ENCODE results near the gene PDLIM4.

PDLIM4 gene

GRCh38 chr5:132226516-132227234 is 30.8 kb upstream of the PDLIM4 start:
- FAIRE-seq (no peak), DNase-seq (ENCODE audit: insufficient read length, low spot score) (no peak)

GRCh38 chr5:132227235-132227484 is 30.3 kb upstream of the PDLIM4 start:
- DNase-seq (ENCODE audit: insufficient read length, low spot score) (no peak), FAIRE-seq (no peak)

- peak; percentile 80 for DNase-seq (ENCODE audit: insufficient read length, low spot score)
- no peak for FAIRE-seq
Observed at GRCh38 chr5:132227485-132228240, 29.8 kb upstream of the PDLIM4 start, which contains the start of gene P4HA2. Gene P4HA2, minus strand, starts transcription at chr5:132227853. Its CDS starts 9,227 bp downstream, at chr5:132218626.

- DNase-seq (ENCODE audit: insufficient read length, low spot score) (no peak), FAIRE-seq (no peak)
Observed at GRCh38 chr5:132228241-132229035, 29.1 kb upstream of the PDLIM4 start.

- DNase-seq (ENCODE audit: insufficient read length, low spot score) (no peak), FAIRE-seq (no peak)
Observed at GRCh38 chr5:132229236-132229635, 28.3 kb upstream of the PDLIM4 start.

- DNase-seq (ENCODE audit: insufficient read length, low spot score) (no peak), FAIRE-seq (no peak)
Observed at GRCh38 chr5:132230871-132231270, 26.6 kb upstream of the PDLIM4 start.

GRCh38 chr5:132232465-132232864 is 25.0 kb upstream of the PDLIM4 start:
- DNase-seq (ENCODE audit: insufficient read length, low spot score) (no peak), FAIRE-seq (no peak)

- FAIRE-seq, result no peak
- no peak for DNase-seq (ENCODE audit: insufficient read length, low spot score)
Observed at GRCh38 chr5:132233081-132233480, 24.4 kb upstream of the PDLIM4 start.

GRCh38 chr5:132233811-132234683 is 23.4 kb upstream of the PDLIM4 start:
- DNase-seq (ENCODE audit: insufficient read length, low spot score) (no peak), FAIRE-seq (no peak)

GRCh38 chr5:132234684-132235062 is 22.8 kb upstream of the PDLIM4 start:
- DNase-seq (ENCODE audit: insufficient read length, low spot score) (no peak), FAIRE-seq (no peak)

- DNase-seq (ENCODE audit: insufficient read length, low spot score) (no peak), FAIRE-seq (no peak)
Observed at GRCh38 chr5:132235340-132235739, 22.2 kb upstream of the PDLIM4 start.

- DNase-seq (ENCODE audit: insufficient read length, low spot score) (no peak), FAIRE-seq (no peak)
Observed at GRCh38 chr5:132237141-132237540, 20.4 kb upstream of the PDLIM4 start.

GRCh38 chr5:132237670-132238069 is 19.8 kb upstream of the PDLIM4 start:
- FAIRE-seq (no peak), DNase-seq (ENCODE audit: insufficient read length, low spot score) (no peak)

- no peak for DNase-seq (ENCODE audit: insufficient read length, low spot score)
- peak; percentile 80 for FAIRE-seq
Observed at GRCh38 chr5:132238169-132238744, 19.2 kb upstream of the PDLIM4 start.

- FAIRE-seq (no peak), DNase-seq (ENCODE audit: insufficient read length, low spot score) (no peak)
Observed at GRCh38 chr5:132238901-132239500, 18.5 kb upstream of the PDLIM4 start.

- no peak for FAIRE-seq
- DNase-seq (ENCODE audit: insufficient read length, low spot score), result no peak
Observed at GRCh38 chr5:132239776-132240175, 17.7 kb upstream of the PDLIM4 start.

GRCh38 chr5:132243366-132243977 is 14.0 kb upstream of the PDLIM4 start:
- FAIRE-seq (no peak), DNase-seq (ENCODE audit: insufficient read length, low spot score) (no peak)

- no peak for DNase-seq (ENCODE audit: insufficient read length, low spot score)
Observed at GRCh38 chr5:132245593-132245992, 11.9 kb upstream of the PDLIM4 start.

GRCh38 chr5:132246806-132247205 is 10.7 kb upstream of the PDLIM4 start:
- DNase-seq (ENCODE audit: insufficient read length, low spot score) (no peak), FAIRE-seq (no peak)

More at GRCh38 chr5:132245593-132245992, 11.9 kb upstream of the PDLIM4 start:
- no peak for FAIRE-seq
